NT2/D1 (cell line): ENCODE data around the gene CRYGN.

Source experiments
- SUZ12 ChIP-seq: IDR thresholded peaks from 2 replicates; pipeline ENCODE4 v1.6.1; 2011; ENCODE audit not compliant: insufficient read length, insufficient read depth; ENCODE audit errors: extremely low read depth
- YY1 ChIP-seq: IDR thresholded peaks from 2 replicates; pipeline ENCODE4 v1.6.1; 2011; ENCODE audit not compliant: insufficient read length, insufficient read depth
- ZNF274 ChIP-seq: IDR thresholded peaks from 2 replicates; pipeline ENCODE4 v1.6.1; 2011; ENCODE audit warnings: mild to moderate bottlenecking, low read depth, low read length

DNA sequence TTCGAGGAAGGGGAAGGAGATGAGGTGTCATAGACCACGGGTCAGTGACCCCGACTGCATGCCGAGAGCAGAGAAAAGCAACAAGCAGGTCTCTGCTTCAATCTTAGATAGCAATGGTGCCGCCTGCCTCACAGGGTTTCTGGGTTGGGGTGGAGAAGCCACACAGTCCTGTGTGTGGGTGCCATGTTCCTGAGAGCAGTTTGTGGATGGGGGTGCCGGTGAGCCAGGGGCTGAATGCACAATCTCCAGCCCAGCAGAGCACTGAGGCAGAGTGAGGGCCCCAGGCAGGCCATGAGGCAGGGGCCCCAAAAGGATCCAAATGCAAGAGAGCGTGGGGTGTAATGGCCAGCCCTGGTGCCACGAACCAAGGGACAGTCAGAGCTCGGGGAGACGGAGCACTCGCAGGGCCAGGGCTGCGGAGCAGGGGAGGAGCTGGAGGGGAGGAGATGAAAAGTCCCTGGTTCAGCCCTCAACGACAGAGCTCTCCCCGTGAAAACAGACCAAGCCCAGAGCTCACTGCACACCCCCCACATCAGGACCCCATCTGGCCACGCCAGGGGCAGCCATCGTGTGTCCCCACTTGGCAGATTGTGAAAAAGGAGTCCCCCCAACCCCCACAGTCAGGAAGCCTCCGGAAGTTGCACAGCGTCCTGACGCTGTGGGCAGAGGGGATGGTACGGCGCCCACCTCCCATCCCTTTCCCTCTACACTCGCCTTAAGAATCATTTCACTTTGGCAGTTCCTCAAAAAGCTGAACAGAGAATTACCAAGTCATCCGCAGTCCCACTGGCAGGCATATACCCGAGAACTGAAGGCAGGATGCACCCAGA, 50.0 kb downstream of the CRYGN start:
- no peak for TF ChIP-seq YY1
- no peak for TF ChIP-seq SUZ12
- no peak for TF ChIP-seq ZNF274
